Adrenal gland (tissue), 12 donors: ENCODE results near the gene USP11. TPM values are rescaled to one million over a fixed set of nuclear protein-coding genes. Genes with fewer than 3 reads are reported as not detected.

Source experiments
- DNase-seq, 7 donors: peaks; one replicate each; pipeline ENCODE4 v3.0.0-alpha.2; 2019 to 2020
- H3K27ac ChIP-seq, 5 donors: fragments of 200-600 bp; sonication (generic) in 4 of 5; 1 replicate in 3 of 5; 2 replicates in 2 of 5; pipeline versions ENCODE4 v1.5.1 to v1.8.0; 2016 to 2020; ENCODE audit warnings: mild to moderate bottlenecking in 1 of 5
- H3K27me3 ChIP-seq: fragments of 200-600 bp; 2 replicates; pipeline ENCODE4 v1.8.0; 2021
- H3K36me3 ChIP-seq, 2 donors: fragments of 200-600 bp; replicated peaks in 1 of 2; 1 replicate in 1 of 2; 2 replicates in 1 of 2; pipeline versions ENCODE4 v1.5.1 to v1.8.0; 2018 to 2022
- H3K4me1 ChIP-seq, 2 donors: fragments of 200-600 bp; replicated peaks in 1 of 2; 1 replicate in 1 of 2; 2 replicates in 1 of 2; pipeline versions ENCODE4 v1.5.1 to v1.8.0; 2018 to 2021
- H3K4me3 ChIP-seq, 4 donors: fragments of 200-600 bp; sonication (generic) in 3 of 4; one replicate each; pipeline ENCODE4 v1.5.1; 2016 to 2018
- H3K9me3 ChIP-seq, 3 donors: fragments of 200-600 bp; sonication (generic) in 1 of 3; replicated peaks in 1 of 3; 1 replicate in 2 of 3; 2 replicates in 1 of 3; pipeline versions ENCODE4 v1.5.1 to v1.8.0; 2016 to 2021
- CTCF ChIP-seq, 6 experiments: fragments of 450-650 bp in 4 of 6; fragments of 200-600 bp in 2 of 6; sonication (generic) in 1 of 6; IDR thresholded peaks; 1 replicate in 5 of 6; 2 replicates in 1 of 6; pipeline versions ENCODE4 v1.5.1 to v1.8.0; 2016 to 2021; ENCODE audit warnings: antibody characterized with exemption in 6 of 6, mild to moderate bottlenecking in 2 of 6, moderate library complexity in 1 of 6
- POLR2A ChIP-seq, 2 donors: fragments of 450-650 bp; IDR thresholded peaks; one replicate each; pipeline ENCODE4 v1.6.1; 2017; ENCODE audit warnings: antibody characterized with exemption in 2 of 2, mild to moderate bottlenecking in 2 of 2, moderate library complexity in 1 of 2
- WGBS, 4 donors: extraction: QIAGEN DNeasy Blood & Tissue Kit in 2 of 4; methylation state at CpG; one replicate each; pipeline versions ENCODE4 v1.1.5 to v1.1.7; 2013 to 2017; 5-methylcytosine and 5-hydroxymethylcytosine counted together
- intact Hi-C, 2 donors: fragments of 100-400 bp; cut with DNase I; formaldehyde crosslinking; loops; one replicate each; pipeline versions ENCODE4 v1.14.1 to v1.15.0; 2022 to 2023
- polyA plus RNA-seq, 3 donors: library from polyadenylated mRNA; stranded (reverse); fragments of 200-250 nt in 2 of 3; fragments of 350-450 nt in 1 of 3; fragmentation: Illumina TruSeq in 1 of 3; extraction: RNeasy Lipid Tissue Mini Kit (QIAGEN cat#74804) in 1 of 3; gene quantifications; one replicate each; pipeline ENCODE4 v1.2.3, GENCODE V29; 2013 to 2014
- total RNA-seq, 9 donors: library from RNA; depleted of rRNA in 4 of 9; stranded (reverse); fragments of >200 nt in 4 of 9; fragments of 120-200 nt in 1 of 9; fragmentation: NEBNext Ultra II Directional in 1 of 9; extraction: Animal tissue kit (Norgen Biotek cat#: 25700) in 1 of 9; gene quantifications; one replicate each; pipeline versions ENCODE4 v1.1.0 to v1.2.4, GENCODE V29; 2013 to 2023
- donor health status: healthy with polysubstance abuse.
- donor health status: Bipolar disorder and iron deficiency.
- donor health status: DM: yes; HTN: yes; CAD: no.
- donor health status: DM: no; HTN: no; CAD: no.
- donor health status: DM: no; HTN: no; CAD: no.
- donor health status: DM: yes; HTN: yes; CAD: no.

The USP11 gene
- total and polyA plus RNA-seq, 12 donors: 27.4 to 63.0 (median 52.1) TPM

GRCh38 chrX:47202877-47203276, 29.9 kb upstream of the USP11 start:
- DNase-seq: no peak
- TF ChIP-seq POLR2A (IDR thresholded peaks at IDR 0.05) (no peak), CTCF (IDR thresholded peaks at IDR 0.05) (no peak)
- H3K27ac ChIP-seq: no peak overlapping the region
- no peaks in the 10 kb centered on the region for H3K9me3 ChIP-seq
- no peaks in the 10 kb centered on the region for H3K27me3 ChIP-seq
- intact Hi-C loops: no loop called here
- peaks cover 0 to 95% of the 10 kb centered on the region in 2 donors for H3K36me3 ChIP-seq
- no peak overlapping the region for H3K4me3 ChIP-seq
- peaks cover 4 to 12% of the 10 kb centered on the region in 2 donors for H3K4me1 ChIP-seq
- 74 to 88% (median 81%) methylated on average over 3 to 4 of the region's 4 CpGs for WGBS, 4 donors

- intact Hi-C loops: no loop called here
- 56 to 83% (median 70%) methylated on average over 5 of the region's 5 CpGs for WGBS, 4 donors
- Histone ChIP-seq H3K4me3 (no peak overlapping the region), H3K27ac (no peak overlapping the region), H3K27me3 (no peaks in the 10 kb centered on the region), H3K9me3 (no peaks in the 10 kb centered on the region), H3K36me3 (peaks cover 0 to 99% of the 10 kb centered on the region in 2 donors), H3K4me1 (no peaks in the 10 kb centered on the region)
- no peak for TF ChIP-seq POLR2A (IDR thresholded peaks at IDR 0.05)
- no peak for TF ChIP-seq CTCF (IDR thresholded peaks at IDR 0.05)
- DNase-seq: no peak
These were observed 27.8 kb upstream of the USP11 start for GRCh38 chrX:47204970-47205369.

- Histone ChIP-seq H3K36me3 (peaks cover 0 to 99% of the 10 kb centered on the region in 2 donors), H3K27ac (no peak overlapping the region), H3K4me3 (no peak overlapping the region), H3K4me1 (no peaks in the 10 kb centered on the region), H3K27me3 (no peaks in the 10 kb centered on the region), H3K9me3 (no peaks in the 10 kb centered on the region)
- 60 to 87% (median 72%) methylated on average over 2 to 3 of the region's 3 CpGs for WGBS, 4 donors
- TF ChIP-seq CTCF (IDR thresholded peaks at IDR 0.05) (no peak), POLR2A (IDR thresholded peaks at IDR 0.05) (no peak)
- intact Hi-C loops: no loop called here
- DNase-seq: no peak
These were observed 26.5 kb upstream of the USP11 start for GRCh38 chrX:47206316-47206715.

- Histone ChIP-seq H3K27ac (no peak overlapping the region), H3K9me3 (no peaks in the 10 kb centered on the region), H3K4me3 (no peak overlapping the region), H3K27me3 (no peaks in the 10 kb centered on the region), H3K36me3 (peaks cover 0 to 97% of the 10 kb centered on the region in 2 donors), H3K4me1 (no peaks in the 10 kb centered on the region)
- intact Hi-C loops: no loop called here
- 76 to 88% (median 84%) methylated on average over 8 to 12 of the region's 12 CpGs for WGBS, 4 donors
- TF ChIP-seq POLR2A (IDR thresholded peaks at IDR 0.05) (no peak), CTCF (IDR thresholded peaks at IDR 0.05) (no peak)
- DNase-seq: no peak
These were observed 24.7 kb upstream of the USP11 start for GRCh38 chrX:47208108-47208507.
